Osteocyte (in vitro differentiated cells): ENCODE results near the gene CXCL11. TPM values are rescaled to one million over a fixed set of nuclear protein-coding genes. Genes with fewer than 3 reads are reported as not detected.

Experiments
- DNase-seq: peaks from one replicate; pipeline ENCODE4 v3.0.0; 2021; ENCODE audit warnings: mixed read lengths; ENCODE audit not compliant: unreplicated experiment; ENCODE audit errors: extremely low spot score
- H3K27ac Mint-ChIP-seq: one replicate; pipeline ENCODE4 v1.8.0; 2021; ENCODE audit warnings: mild to moderate bottlenecking, mixed read lengths; ENCODE audit not compliant: unreplicated experiment
- H3K27me3 Mint-ChIP-seq: one replicate; pipeline ENCODE4 v1.8.0; 2021; ENCODE audit warnings: mixed read lengths; ENCODE audit not compliant: unreplicated experiment
- H3K36me3 Mint-ChIP-seq: one replicate; pipeline ENCODE4 v1.8.0; 2021; ENCODE audit warnings: mixed read lengths; ENCODE audit not compliant: unreplicated experiment
- H3K4me1 Mint-ChIP-seq: one replicate; pipeline ENCODE4 v1.8.0; 2021; ENCODE audit warnings: mixed read lengths; ENCODE audit not compliant: unreplicated experiment
- H3K4me3 Mint-ChIP-seq: one replicate; pipeline ENCODE4 v1.8.0; 2021; ENCODE audit warnings: mild to moderate bottlenecking, moderate library complexity, mixed read lengths; ENCODE audit not compliant: unreplicated experiment
- H3K9me3 Mint-ChIP-seq: one replicate; pipeline ENCODE4 v1.8.0; 2021; ENCODE audit warnings: mixed read lengths; ENCODE audit not compliant: unreplicated experiment
- CTCF ChIP-seq: fragments of 200-600 bp; sonication (generic); IDR thresholded peaks from 2 replicates; pipeline ENCODE4 v1.5.0; 2021; ENCODE audit warnings: antibody characterized with exemption, mild to moderate bottlenecking, moderate library complexity
- total RNA-seq: library from RNA; stranded (reverse); gene quantifications from 2 replicates; pipeline ENCODE4 v1.2.1, GENCODE V29; 2021

CXCL11 gene
- total RNA-seq, 1 donor from 2014 or later: not detected

GRCh38 chr4:76074993-76075600 is 39.2 kb upstream of the CXCL11 start:
- Mint-ChIP-seq H3K27ac (no peak overlapping the region), H3K36me3 (no peaks in the 10 kb centered on the region), H3K4me3 (no peak overlapping the region), H3K27me3 (peaks cover 23% of the 10 kb centered on the region), H3K9me3 (no peaks in the 10 kb centered on the region), H3K4me1 (no peaks in the 10 kb centered on the region)
- DNase-seq: no peak
- no peak for TF ChIP-seq CTCF

- Mint-ChIP-seq H3K27ac (no peak within 1 kb of the TSS), H3K36me3 (no peaks in the 10 kb centered on the region), H3K4me3 (no peak within 1 kb of the TSS), H3K9me3 (no peaks in the 10 kb centered on the region), H3K27me3 (peaks cover 17% of the 10 kb centered on the region), H3K4me1 (no peaks in the 10 kb centered on the region)
- DNase-seq: no peak
- TF ChIP-seq CTCF: no peak
These were observed 38.6 kb upstream of the CXCL11 start, which contains the start of gene ART3 for GRCh38 chr4:76074468-76074867. Gene ART3, plus strand, starts transcription at chr4:76074709. Its CDS starts 1,181 bp downstream, at chr4:76075890.

- H3K27ac Mint-ChIP-seq: no peak overlapping the region
- no peak overlapping the region for H3K4me3 Mint-ChIP-seq
- H3K36me3 Mint-ChIP-seq: no peaks in the 10 kb centered on the region
- no peak for TF ChIP-seq CTCF
- H3K9me3 Mint-ChIP-seq: no peaks in the 10 kb centered on the region
- peaks cover 4% of the 10 kb centered on the region for H3K27me3 Mint-ChIP-seq
- no peak for DNase-seq
- no peaks in the 10 kb centered on the region for H3K4me1 Mint-ChIP-seq
These were observed 36.9 kb upstream of the CXCL11 start for GRCh38 chr4:76072760-76073159.

- Mint-ChIP-seq H3K4me1 (no peaks in the 10 kb centered on the region), H3K4me3 (no peak overlapping the region), H3K27ac (no peak overlapping the region), H3K27me3 (peaks cover 13% of the 10 kb centered on the region), H3K9me3 (no peaks in the 10 kb centered on the region), H3K36me3 (no peaks in the 10 kb centered on the region)
- DNase-seq: no peak
- peak; percentile 90 for TF ChIP-seq CTCF
These were observed 31.9 kb upstream of the CXCL11 start for GRCh38 chr4:76067652-76068286.

- no peaks in the 10 kb centered on the region for H3K36me3 Mint-ChIP-seq
- H3K4me1 Mint-ChIP-seq: no peaks in the 10 kb centered on the region
- H3K9me3 Mint-ChIP-seq: no peaks in the 10 kb centered on the region
- no peak overlapping the region for H3K27ac Mint-ChIP-seq
- H3K27me3 Mint-ChIP-seq: peaks cover 19% of the 10 kb centered on the region
- TF ChIP-seq CTCF: no peak
- DNase-seq: no peak
- no peak overlapping the region for H3K4me3 Mint-ChIP-seq
These were observed 30.7 kb upstream of the CXCL11 start for GRCh38 chr4:76066546-76066945.
